ENCODE measurements around the gene TJP1.

DNA sequence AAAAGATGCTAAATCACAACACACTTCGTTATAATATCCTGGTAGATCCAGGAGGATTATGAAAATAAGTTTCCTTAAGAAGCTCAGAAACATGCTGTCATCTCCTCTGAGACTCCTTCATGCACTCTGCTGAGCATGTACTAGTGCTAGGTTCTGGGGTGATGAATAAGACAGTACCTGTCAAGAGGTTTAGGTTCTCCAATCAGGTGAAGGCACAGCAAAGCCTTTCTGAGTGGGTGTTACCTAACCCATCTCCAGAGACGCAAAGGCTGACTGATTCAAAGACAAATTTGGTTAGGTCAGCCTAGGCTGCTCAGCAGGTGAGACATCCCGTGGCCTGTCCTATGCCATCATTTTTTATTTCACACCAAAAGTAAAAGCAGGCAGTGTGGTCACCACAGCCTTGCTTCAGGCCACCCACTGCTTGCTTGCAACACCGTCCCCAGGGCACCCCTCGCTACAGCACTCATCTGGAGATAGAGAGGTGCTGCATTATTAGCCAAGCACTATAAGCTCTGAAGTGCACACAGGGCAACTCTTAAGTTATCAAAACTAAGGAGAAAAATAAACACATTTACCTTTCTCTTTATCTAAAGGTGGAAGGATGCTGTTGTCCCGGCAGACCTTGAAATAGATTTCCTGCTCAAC lies 117.2 kb downstream of the TJP1 start:
- TF ChIP-seq ZBTB2 (IDR thresholded peaks at IDR 0.05), result no peak
- no peak for TF ChIP-seq MAFK (IDR thresholded peaks at IDR 0.05; ENCODE audit: low read length)
